Measurements from ENCODE around the gene PTGS2. TPM values are rescaled to one million over a fixed set of nuclear protein-coding genes. Genes with fewer than 3 reads are reported as not detected.

The PTGS2 gene
- total and polyA plus RNA-seq, 5 donors from 2014 or later, result 0.31 to 0.96 TPM; not detected in 3

DNA sequence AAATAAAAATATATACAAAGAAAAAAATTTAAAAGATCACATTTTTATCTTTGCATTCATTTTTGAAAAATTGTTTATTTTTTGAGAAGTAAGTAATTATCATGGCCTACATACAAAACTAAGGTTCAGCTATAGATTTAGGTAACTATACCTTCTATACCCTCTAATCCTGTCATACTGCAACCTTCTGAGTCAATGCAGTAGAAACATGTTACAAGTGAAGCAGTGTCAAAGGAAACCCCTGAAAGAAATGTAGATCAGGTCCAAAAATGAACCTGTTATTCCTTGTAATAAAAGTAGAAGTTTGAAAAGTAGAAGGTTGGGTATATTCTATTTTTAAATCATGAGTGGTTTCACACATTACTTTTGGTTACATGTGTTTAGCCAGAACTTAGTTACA lies 51.3 kb downstream of the PTGS2 start:
- Mint-ChIP-seq H3K4me3 (no peak overlapping the region), H3K27ac (no peak overlapping the region), H3K4me1 (no peaks in the 10 kb centered on the region), H3K36me3 (no peaks in the 10 kb centered on the region), H3K27me3 (no peaks in the 10 kb centered on the region), H3K9me3 (peaks cover 0 to 2% (median 0%) of the 10 kb centered on the region in 7 donors)
- DNase-seq (no peak), ATAC-seq (ENCODE audit: low read depth in 2 of 2) (no peak)
- H3K36me3 ChIP-seq (ENCODE audit: control insufficient read depth, insufficient read depth, low read length), result no peaks in the 10 kb centered on the region
- no peak overlapping the region for H3K4me3 ChIP-seq (ENCODE audit: low read depth, low read length)
- peaks cover 2% of the 10 kb centered on the region for H3K27me3 ChIP-seq (ENCODE audit: control insufficient read depth, insufficient read depth, low read length)
- H3K9me3 ChIP-seq (ENCODE audit: control insufficient read depth in 2 of 2, low read length in 2 of 2), result no peaks in the 10 kb centered on the region
- H3K27ac ChIP-seq (ENCODE audit: insufficient read depth, low read length, poor library complexity, severe bottlenecking), result no peak overlapping the region
- no peaks in the 10 kb centered on the region for H3K4me1 ChIP-seq (ENCODE audit: control insufficient read depth, insufficient read depth, low read length, poor library complexity, severe bottlenecking)

DNA sequence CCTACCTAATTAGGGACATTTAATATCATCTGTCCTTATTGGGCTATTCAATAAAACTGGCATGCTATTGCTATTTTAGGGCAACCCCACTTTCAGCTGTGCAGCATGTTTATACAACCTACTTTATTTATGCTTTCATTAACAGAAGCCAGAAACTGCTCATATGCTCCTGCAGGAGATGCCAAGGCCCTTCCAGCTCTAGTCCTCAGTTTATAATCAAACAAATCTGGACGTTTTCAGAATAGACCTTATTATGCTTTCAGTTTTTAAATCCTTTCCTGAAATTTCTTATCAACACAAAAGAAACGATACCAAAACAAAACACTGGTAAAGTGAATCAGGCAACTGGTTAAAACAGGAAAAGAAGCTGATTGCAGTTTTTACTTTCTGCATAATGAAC lies 53.2 kb downstream of the PTGS2 start:
- Mint-ChIP-seq H3K36me3 (no peaks in the 10 kb centered on the region), H3K9me3 (peaks cover 0 to 3% (median 0%) of the 10 kb centered on the region in 7 donors), H3K4me3 (no peak overlapping the region), H3K4me1 (no peaks in the 10 kb centered on the region), H3K27me3 (peaks cover 4% of the 10 kb centered on the region), H3K27ac (no peak overlapping the region)
- Histone ChIP-seq H3K4me1 (ENCODE audit: control insufficient read depth, insufficient read depth, low read length, poor library complexity, severe bottlenecking) (no peaks in the 10 kb centered on the region), H3K27me3 (ENCODE audit: control insufficient read depth, insufficient read depth, low read length) (peaks cover 2% of the 10 kb centered on the region), H3K9me3 (ENCODE audit: control insufficient read depth in 2 of 2, low read length in 2 of 2) (no peaks in the 10 kb centered on the region), H3K36me3 (ENCODE audit: control insufficient read depth, insufficient read depth, low read length) (no peaks in the 10 kb centered on the region), H3K27ac (ENCODE audit: insufficient read depth, low read length, poor library complexity, severe bottlenecking) (no peak overlapping the region), H3K4me3 (ENCODE audit: low read depth, low read length) (no peak overlapping the region)
- DNase-seq (no peak), ATAC-seq (ENCODE audit: low read depth in 2 of 2) (no peak)

DNA sequence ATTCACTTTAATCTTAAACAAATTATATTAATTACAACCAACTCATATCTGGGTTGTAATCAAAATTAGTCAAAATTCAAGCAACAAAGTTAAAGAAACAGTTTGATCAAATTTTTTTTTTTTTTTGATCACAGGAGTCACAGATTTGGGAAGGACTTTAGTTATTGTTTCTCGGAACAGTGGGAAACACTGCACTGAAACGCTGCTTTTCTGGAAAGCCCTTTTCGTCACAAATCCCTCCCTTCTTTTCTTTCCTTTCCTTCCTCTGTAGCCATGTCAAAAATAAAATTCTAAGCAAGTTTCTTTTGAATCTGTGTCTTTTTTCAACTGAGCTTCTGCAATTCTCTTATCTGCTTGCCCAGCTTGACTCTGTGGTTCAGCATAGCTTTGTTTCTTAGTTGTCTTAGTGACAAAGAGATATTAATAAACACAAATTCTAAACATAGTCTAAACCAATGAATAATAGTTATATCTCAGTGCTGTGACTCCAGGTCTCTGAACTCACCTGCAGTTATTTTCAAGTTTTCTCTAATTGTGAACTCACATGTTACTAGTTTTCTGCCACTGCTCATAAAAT lies 53.8 kb downstream of the PTGS2 start:
- Histone ChIP-seq H3K4me3 (ENCODE audit: low read depth, low read length) (no peak overlapping the region), H3K4me1 (ENCODE audit: control insufficient read depth, insufficient read depth, low read length, poor library complexity, severe bottlenecking) (no peaks in the 10 kb centered on the region), H3K27me3 (ENCODE audit: control insufficient read depth, insufficient read depth, low read length) (peaks cover 2% of the 10 kb centered on the region), H3K27ac (ENCODE audit: insufficient read depth, low read length, poor library complexity, severe bottlenecking) (no peak overlapping the region), H3K36me3 (ENCODE audit: control insufficient read depth, insufficient read depth, low read length) (no peaks in the 10 kb centered on the region), H3K9me3 (ENCODE audit: control insufficient read depth in 2 of 2, low read length in 2 of 2) (no peaks in the 10 kb centered on the region)
- H3K9me3 Mint-ChIP-seq, result peaks cover 0 to 3% (median 0%) of the 10 kb centered on the region in 7 donors
- no peak overlapping the region for H3K27ac Mint-ChIP-seq
- no peaks in the 10 kb centered on the region for H3K4me1 Mint-ChIP-seq
- H3K27me3 Mint-ChIP-seq, result peaks cover 4% of the 10 kb centered on the region
- no peak for DNase-seq
- no peaks in the 10 kb centered on the region for H3K36me3 Mint-ChIP-seq
- peak overlapping the region in 1 of 4 donors; percentile 83 for H3K4me3 Mint-ChIP-seq
- no peak for ATAC-seq (ENCODE audit: low read depth in 2 of 2)

DNA sequence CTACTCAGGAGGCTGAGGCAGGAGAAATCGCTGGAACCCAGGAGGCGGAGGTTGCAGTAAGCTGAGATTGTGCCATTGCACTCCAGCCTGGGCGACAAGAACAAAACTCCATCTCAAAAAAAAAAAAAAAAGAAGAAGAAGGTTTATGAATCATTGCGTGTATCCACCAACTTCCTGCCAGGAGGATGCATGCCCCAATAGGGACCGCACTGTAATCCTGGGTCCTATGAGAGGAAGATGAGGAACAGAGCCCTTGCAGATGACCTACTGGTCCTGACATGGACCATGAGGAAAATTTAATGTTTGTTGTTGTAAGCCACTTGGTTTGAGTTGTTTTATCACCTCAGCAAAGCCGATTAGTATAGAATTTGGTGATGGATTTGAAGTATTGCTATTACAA lies 56.7 kb downstream of the PTGS2 start:
- ATAC-seq (ENCODE audit: low read depth in 2 of 2) (no peak), DNase-seq (no peak)
- no peak overlapping the region for H3K4me3 ChIP-seq (ENCODE audit: low read depth, low read length)
- Mint-ChIP-seq H3K4me3 (no peak overlapping the region), H3K36me3 (no peaks in the 10 kb centered on the region), H3K9me3 (peaks cover 0 to 3% (median 0%) of the 10 kb centered on the region in 7 donors), H3K4me1 (peaks cover 0 to 3% (median 3%) of the 10 kb centered on the region in 4 donors), H3K27me3 (peaks cover 4% of the 10 kb centered on the region), H3K27ac (no peak overlapping the region)
- no peaks in the 10 kb centered on the region for H3K36me3 ChIP-seq (ENCODE audit: control insufficient read depth, insufficient read depth, low read length)
- no peak overlapping the region for H3K27ac ChIP-seq (ENCODE audit: insufficient read depth, low read length, poor library complexity, severe bottlenecking)
- no peaks in the 10 kb centered on the region for H3K9me3 ChIP-seq (ENCODE audit: control insufficient read depth in 2 of 2, low read length in 2 of 2)
- no peaks in the 10 kb centered on the region for H3K27me3 ChIP-seq (ENCODE audit: control insufficient read depth, insufficient read depth, low read length)
- H3K4me1 ChIP-seq (ENCODE audit: control insufficient read depth, insufficient read depth, low read length, poor library complexity, severe bottlenecking), result no peaks in the 10 kb centered on the region

Other genes starting within 250 kb of the PTGS2 start
- gene PDC, start 219.3 kb downstream of the PTGS2 start, total RNA-seq, result not detected
- gene PDC, start 219.3 kb downstream of the PTGS2 start, polyA plus RNA-seq, result not detected
- not detected for gene PLA2G4A, start 148.5 kb upstream of the PTGS2 start, total RNA-seq
- gene PLA2G4A, start 148.5 kb upstream of the PTGS2 start, polyA plus RNA-seq, result not detected

Data from CD4-positive, CD25-positive, alpha-beta regulatory T cell (primary cell).